CD14-positive monocyte (primary cell): ENCODE results near the gene TBX18. TPM values are rescaled to one million over a fixed set of nuclear protein-coding genes. Genes with fewer than 3 reads are reported as not detected.

Source experiments
- DNase-seq, 3 donors: peaks; one replicate each; pipeline ENCODE4 v3.0.0-alpha.2; 2011 to 2022
- H2AFZ ChIP-seq: 2 replicates; pipeline ENCODE4 v1.6.0; 2012; ENCODE audit warnings: mild to moderate bottlenecking, low read depth, low read length, inconsistent platforms; ENCODE audit not compliant: insufficient read depth, poor library complexity, severe bottlenecking
- H3K27ac ChIP-seq, 2 donors: 1 replicate in 1 of 2; 2 replicates in 1 of 2; pipeline ENCODE4 v1.5.1; 2012 to 2013; ENCODE audit warnings: low read length in 2 of 2, control low read depth in 1 of 2, inconsistent platforms in 1 of 2, low read depth in 1 of 2, mild to moderate bottlenecking in 1 of 2
- H3K27me3 ChIP-seq, 2 donors: one replicate each; pipeline versions ENCODE4 v1.6.0 to v1.6.1; 2011 to 2013; ENCODE audit warnings: low read length in 2 of 2; ENCODE audit not compliant: control insufficient read depth in 2 of 2, insufficient read depth in 2 of 2
- H3K36me3 ChIP-seq, 2 donors: replicated peaks in 1 of 2; 1 replicate in 1 of 2; 2 replicates in 1 of 2; pipeline versions ENCODE4 v1.5.1 to v1.6.1; 2012 to 2013; ENCODE audit warnings: low read length in 2 of 2, control low read depth in 1 of 2, inconsistent platforms in 1 of 2, mild to moderate bottlenecking in 1 of 2; ENCODE audit not compliant: insufficient read depth in 2 of 2, control insufficient read depth in 1 of 2
- H3K4me1 ChIP-seq, 2 donors: 1 replicate in 1 of 2; 2 replicates in 1 of 2; pipeline versions ENCODE4 v1.5.1 to v1.6.1; 2012 to 2013; ENCODE audit warnings: low read length in 2 of 2, control low read depth in 1 of 2, inconsistent platforms in 1 of 2, mild to moderate bottlenecking in 1 of 2, moderate library complexity in 1 of 2; ENCODE audit not compliant: insufficient read depth in 2 of 2, control insufficient read depth in 1 of 2
- H3K4me2 ChIP-seq: replicated peaks from 2 replicates; pipeline ENCODE3; 2012; ENCODE audit warnings: low read length, moderate library complexity, mild to moderate bottlenecking; ENCODE audit not compliant: poor library complexity, severe bottlenecking; ENCODE audit errors: extremely low read depth
- H3K4me3 ChIP-seq, 3 experiments: fragments of 200-600 bp in 1 of 3; sonication (generic) in 1 of 3; replicated peaks in 1 of 3; 1 replicate in 2 of 3; 2 replicates in 1 of 3; pipeline ENCODE4 v1.5.1; 2011 to 2013; ENCODE audit warnings: low read length in 3 of 3, mild to moderate bottlenecking in 3 of 3, control low read depth in 2 of 3, low read depth in 2 of 3, inconsistent platforms in 1 of 3, moderate library complexity in 1 of 3
- H3K79me2 ChIP-seq: 2 replicates; pipeline ENCODE4 v1.6.0; 2012; ENCODE audit warnings: mild to moderate bottlenecking, control low read depth, inconsistent platforms, low read length, moderate library complexity; ENCODE audit not compliant: insufficient read depth
- H3K9ac ChIP-seq: 2 replicates; pipeline ENCODE4 v1.6.0; 2017; ENCODE audit warnings: low read length, mild to moderate bottlenecking; ENCODE audit not compliant: insufficient read depth, poor library complexity, severe bottlenecking
- H3K9me3 ChIP-seq, 2 donors: replicated peaks in 1 of 2; 1 replicate in 1 of 2; 2 replicates in 1 of 2; pipeline versions ENCODE4 v1.5.1 to v1.6.1; 2012 to 2013; ENCODE audit warnings: low read length in 2 of 2, control low read depth in 1 of 2; ENCODE audit not compliant: control insufficient read depth in 1 of 2, insufficient read depth in 1 of 2
- H4K20me1 ChIP-seq: 2 replicates; pipeline ENCODE4 v1.6.0; 2012; ENCODE audit warnings: mild to moderate bottlenecking, low read length, control low read depth, moderate library complexity; ENCODE audit not compliant: insufficient read depth
- H3K27ac Mint-ChIP-seq, 7 donors: one replicate each; pipeline ENCODE4 v1.8.0; 2020; ENCODE audit warnings: mild to moderate bottlenecking in 7 of 7, mixed read lengths in 7 of 7, moderate library complexity in 6 of 7, inconsistent platforms in 2 of 7
- H3K27me3 Mint-ChIP-seq, 3 donors: one replicate each; pipeline ENCODE4 v1.8.0; 2021 to 2022; ENCODE audit warnings: low read depth in 3 of 3, mild to moderate bottlenecking in 3 of 3, mixed read lengths in 3 of 3, moderate library complexity in 3 of 3, inconsistent platforms in 1 of 3
- H3K36me3 Mint-ChIP-seq, 2 donors: one replicate each; pipeline ENCODE4 v1.8.0; 2020; ENCODE audit warnings: mixed read lengths in 2 of 2, inconsistent platforms in 1 of 2, mild to moderate bottlenecking in 1 of 2
- H3K4me1 Mint-ChIP-seq: one replicate; pipeline ENCODE4 v1.8.0; 2020; ENCODE audit warnings: mild to moderate bottlenecking, mixed read lengths
- H3K4me3 Mint-ChIP-seq, 2 donors: one replicate each; pipeline ENCODE4 v1.8.0; 2020; ENCODE audit warnings: mild to moderate bottlenecking in 2 of 2, mixed read lengths in 2 of 2, moderate library complexity in 1 of 2
- H3K9me3 Mint-ChIP-seq, 7 donors: one replicate each; pipeline ENCODE4 v1.8.0; 2020 to 2022; ENCODE audit warnings: mixed read lengths in 7 of 7, mild to moderate bottlenecking in 6 of 7, moderate library complexity in 6 of 7, inconsistent platforms in 2 of 7
- CTCF ChIP-seq: fragments of 200-600 bp; IDR thresholded peaks from one replicate; pipeline ENCODE4 v1.8.0; 2022; ENCODE audit warnings: antibody characterized with exemption, mild to moderate bottlenecking
- WGBS: methylation state at CpG from one replicate; pipeline ENCODE4 v1.1.5; 2013; ENCODE audit warnings: missing lambda C conversion rate; ENCODE audit not compliant: insufficient coverage; 5-methylcytosine and 5-hydroxymethylcytosine counted together
- intact Hi-C, 2 donors: fragments of 100-400 bp; cut with micrococcal nuclease; formaldehyde crosslinking; loops; one replicate each; pipeline versions ENCODE4 v1.15.0 to v1.15.1; 2023
- polyA plus RNA-seq, 3 donors: library from polyadenylated mRNA; depleted of rRNA in 1 of 3; unstranded in 2 of 3; stranded (reverse) in 1 of 3; fragments of 300-500 nt in 2 of 3; fragments of >200 nt in 1 of 3; fragmentation: Illumina TruSeq in 2 of 3; gene quantifications; 1 replicate in 2 of 3; 2 replicates in 1 of 3; pipeline ENCODE4 v1.2.3, GENCODE V29; 2012 to 2021

TBX18 gene
- polyA plus RNA-seq, 3 donors = 0.01 TPM; not detected in 2

GRCh38 chr6:84791233-84791632 is 26.8 kb upstream of the TBX18 start:
- Histone ChIP-seq H3K4me1 (no peaks in the 10 kb centered on the region), H3K4me2 (no peak overlapping the region), H3K27ac (no peak overlapping the region), H3K9me3 (no peaks in the 10 kb centered on the region), H3K4me3 (no peak overlapping the region), H3K27me3 (no peaks in the 10 kb centered on the region), H3K9ac (no peak overlapping the region), H3K79me2 (no peaks in the 10 kb centered on the region), H2AFZ (no peak overlapping the region), H3K36me3 (no peaks in the 10 kb centered on the region), H4K20me1 (no peaks in the 10 kb centered on the region)
- Mint-ChIP-seq H3K4me3 (no peak overlapping the region), H3K4me1 (no peaks in the 10 kb centered on the region), H3K36me3 (no peaks in the 10 kb centered on the region), H3K27me3 (no peaks in the 10 kb centered on the region), H3K27ac (no peak overlapping the region), H3K9me3 (peaks cover 0 to 10% (median 0%) of the 10 kb centered on the region in 7 donors)
- 80% methylated on average over 1 of the region's 2 CpGs for WGBS
- TF ChIP-seq CTCF = no peak
- DNase-seq = no peak
- intact Hi-C loops = no loop called here

- H3K36me3 Mint-ChIP-seq = no peaks in the 10 kb centered on the region
- Histone ChIP-seq H2AFZ (no peak overlapping the region), H4K20me1 (no peaks in the 10 kb centered on the region), H3K79me2 (no peaks in the 10 kb centered on the region), H3K27me3 (no peaks in the 10 kb centered on the region), H3K4me1 (no peaks in the 10 kb centered on the region), H3K9me3 (no peaks in the 10 kb centered on the region), H3K4me2 (no peak overlapping the region), H3K27ac (no peak overlapping the region), H3K4me3 (no peak overlapping the region), H3K9ac (no peak overlapping the region), H3K36me3 (no peaks in the 10 kb centered on the region)
- no peak overlapping the region for H3K4me3 Mint-ChIP-seq
- H3K27me3 Mint-ChIP-seq = no peaks in the 10 kb centered on the region
- TF ChIP-seq CTCF = no peak
- no peaks in the 10 kb centered on the region for H3K4me1 Mint-ChIP-seq
- DNase-seq = no peak
- intact Hi-C loops = no loop called here
- peaks cover 0 to 10% (median 0%) of the 10 kb centered on the region in 7 donors for H3K9me3 Mint-ChIP-seq
- H3K27ac Mint-ChIP-seq = no peak overlapping the region
Observed at GRCh38 chr6:84789170-84789569, 24.8 kb upstream of the TBX18 start.
